Fibroblast of villous mesenchyme (primary cell): ENCODE data around the gene ATP1A2. TPM values are rescaled to one million over a fixed set of nuclear protein-coding genes. Genes with fewer than 3 reads are reported as not detected.
A peak's percentile ranks its signal among the peaks of the same experiment; 100 is the strongest.
"Not testable (repeated sequence)": the region's sequence is repeated elsewhere in the genome, so short reads cannot be mapped to it uniquely, and the experiment has no call there.

Experiments
- DNase-seq: peaks from one replicate; pipeline ENCODE4 v3.0.0-alpha.2; 2010; ENCODE audit warnings: low read depth
- H3K4me3 ChIP-seq: 2 replicates; pipeline ENCODE4 v1.5.1; 2011; ENCODE audit warnings: low read depth, mild to moderate bottlenecking, low read length
- total RNA-seq: library from RNA; depleted of rRNA; stranded (reverse); fragments of >200 nt; gene quantifications from 2 replicates; pipeline ENCODE4 v1.2.3, GENCODE V29; 2012
- TF ChIP-seq, protein P1 (sequence below): IDR thresholded peaks from 2 replicates; pipeline ENCODE4 v1.5.1; 2012; ENCODE audit warnings: low read depth, mild to moderate bottlenecking, low read length; ENCODE audit not compliant: insufficient read depth

The ATP1A2 gene
- total RNA-seq, 1 donor = not detected

DNA sequence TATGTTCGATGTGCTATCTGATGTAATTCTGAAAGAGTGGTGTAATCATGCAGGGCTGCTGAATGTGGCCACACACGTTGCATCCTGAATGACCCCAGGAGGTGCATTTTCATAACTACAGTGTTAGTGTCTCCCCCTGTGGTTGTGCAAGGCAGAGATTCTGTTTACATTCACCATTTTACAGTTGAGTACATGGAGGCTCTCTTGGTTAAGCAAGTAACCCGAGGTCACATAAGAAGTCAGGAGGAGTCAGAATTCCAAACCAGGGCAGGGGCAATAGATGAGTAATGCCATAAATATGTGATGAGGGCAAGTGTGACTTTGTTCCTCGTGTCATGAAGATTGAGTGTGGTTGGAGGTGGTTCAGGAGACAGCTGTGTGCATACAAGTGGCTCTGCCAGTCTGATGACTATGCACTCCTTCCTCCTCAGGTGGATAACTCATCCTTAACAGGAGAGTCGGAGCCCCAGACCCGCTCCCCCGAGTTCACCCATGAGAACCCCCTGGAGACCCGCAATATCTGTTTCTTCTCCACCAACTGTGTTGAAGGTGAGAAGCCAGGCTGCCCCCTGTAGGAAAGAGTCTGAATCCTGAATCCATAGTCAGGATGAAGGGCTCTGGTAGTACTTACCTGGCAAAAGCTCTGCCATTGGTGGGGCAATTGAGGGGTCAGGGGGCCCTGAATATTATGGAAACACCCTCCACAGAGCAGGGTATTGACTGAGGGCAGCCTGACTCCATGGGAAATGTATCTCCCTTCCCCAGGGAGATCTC lies 9.3 kb downstream of the ATP1A2 start:
- peak; percentile 89 for DNase-seq
- TF ChIP-seq, protein P1, sequence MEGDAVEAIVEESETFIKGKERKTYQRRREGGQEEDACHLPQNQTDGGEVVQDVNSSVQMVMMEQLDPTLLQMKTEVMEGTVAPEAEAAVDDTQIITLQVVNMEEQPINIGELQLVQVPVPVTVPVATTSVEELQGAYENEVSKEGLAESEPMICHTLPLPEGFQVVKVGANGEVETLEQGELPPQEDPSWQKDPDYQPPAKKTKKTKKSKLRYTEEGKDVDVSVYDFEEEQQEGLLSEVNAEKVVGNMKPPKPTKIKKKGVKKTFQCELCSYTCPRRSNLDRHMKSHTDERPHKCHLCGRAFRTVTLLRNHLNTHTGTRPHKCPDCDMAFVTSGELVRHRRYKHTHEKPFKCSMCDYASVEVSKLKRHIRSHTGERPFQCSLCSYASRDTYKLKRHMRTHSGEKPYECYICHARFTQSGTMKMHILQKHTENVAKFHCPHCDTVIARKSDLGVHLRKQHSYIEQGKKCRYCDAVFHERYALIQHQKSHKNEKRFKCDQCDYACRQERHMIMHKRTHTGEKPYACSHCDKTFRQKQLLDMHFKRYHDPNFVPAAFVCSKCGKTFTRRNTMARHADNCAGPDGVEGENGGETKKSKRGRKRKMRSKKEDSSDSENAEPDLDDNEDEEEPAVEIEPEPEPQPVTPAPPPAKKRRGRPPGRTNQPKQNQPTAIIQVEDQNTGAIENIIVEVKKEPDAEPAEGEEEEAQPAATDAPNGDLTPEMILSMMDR = peak; percentile 26
- H3K4me3 ChIP-seq = no peak overlapping the region

DNA sequence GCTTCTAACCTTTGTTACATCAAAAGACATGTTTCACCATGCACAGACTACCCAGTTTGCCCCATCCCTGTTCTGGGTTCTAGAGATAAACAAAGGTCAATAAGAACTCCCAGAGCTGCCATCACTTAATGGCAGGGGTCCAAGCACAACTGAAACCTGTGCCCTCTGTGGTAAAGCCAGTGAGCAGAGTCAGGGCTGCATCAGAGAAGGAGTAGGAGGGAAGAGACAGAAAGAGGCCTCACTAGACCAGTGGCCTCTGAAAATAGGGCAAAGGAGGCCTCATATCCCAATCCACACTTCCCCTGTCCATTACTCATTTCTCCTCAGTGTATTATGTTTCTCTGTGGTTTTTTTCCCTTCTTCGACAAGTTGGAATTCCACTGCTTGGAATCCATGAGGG lies 10.2 kb downstream of the ATP1A2 start:
- H3K4me3 ChIP-seq = no peak overlapping the region
- TF ChIP-seq, protein P1 = no peak
- no peak for DNase-seq

DNA sequence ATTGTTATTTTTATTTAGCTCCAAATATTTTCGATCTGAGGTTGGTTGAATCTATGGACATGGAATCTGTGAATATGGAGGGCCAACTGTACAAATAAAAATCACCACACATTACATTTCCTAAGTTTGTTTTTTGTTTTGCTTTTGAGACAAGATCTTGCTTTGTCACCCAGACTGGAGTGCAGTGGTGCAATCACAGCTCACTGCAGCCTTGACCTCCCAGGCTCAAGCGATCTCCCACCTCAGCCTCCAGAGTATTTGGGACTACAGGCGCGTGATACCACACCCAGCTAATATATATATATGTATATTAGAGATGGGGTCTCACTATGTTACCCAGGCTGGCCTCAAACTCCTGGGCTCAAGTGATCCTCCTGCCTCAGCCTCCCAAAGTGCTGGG lies 10.8 kb downstream of the ATP1A2 start:
- DNase-seq, H3K4me3 ChIP-seq: not testable (repeated sequence)

DNA sequence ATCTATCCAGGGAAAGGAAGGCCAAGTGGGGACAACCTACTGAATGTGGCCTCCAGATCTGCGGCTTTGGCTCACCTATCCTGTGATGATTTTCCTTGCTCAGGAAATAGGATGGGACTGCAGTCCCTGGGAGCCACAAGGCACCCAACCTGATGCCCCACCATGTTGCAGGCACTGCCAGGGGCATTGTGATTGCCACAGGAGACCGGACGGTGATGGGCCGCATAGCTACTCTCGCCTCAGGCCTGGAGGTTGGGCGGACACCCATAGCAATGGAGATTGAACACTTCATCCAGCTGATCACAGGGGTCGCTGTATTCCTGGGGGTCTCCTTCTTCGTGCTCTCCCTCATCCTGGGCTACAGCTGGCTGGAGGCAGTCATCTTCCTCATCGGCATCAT lies 11.8 kb downstream of the ATP1A2 start:
- no peak for DNase-seq
- TF ChIP-seq, protein P1 = no peak
- no peak overlapping the region for H3K4me3 ChIP-seq

DNA sequence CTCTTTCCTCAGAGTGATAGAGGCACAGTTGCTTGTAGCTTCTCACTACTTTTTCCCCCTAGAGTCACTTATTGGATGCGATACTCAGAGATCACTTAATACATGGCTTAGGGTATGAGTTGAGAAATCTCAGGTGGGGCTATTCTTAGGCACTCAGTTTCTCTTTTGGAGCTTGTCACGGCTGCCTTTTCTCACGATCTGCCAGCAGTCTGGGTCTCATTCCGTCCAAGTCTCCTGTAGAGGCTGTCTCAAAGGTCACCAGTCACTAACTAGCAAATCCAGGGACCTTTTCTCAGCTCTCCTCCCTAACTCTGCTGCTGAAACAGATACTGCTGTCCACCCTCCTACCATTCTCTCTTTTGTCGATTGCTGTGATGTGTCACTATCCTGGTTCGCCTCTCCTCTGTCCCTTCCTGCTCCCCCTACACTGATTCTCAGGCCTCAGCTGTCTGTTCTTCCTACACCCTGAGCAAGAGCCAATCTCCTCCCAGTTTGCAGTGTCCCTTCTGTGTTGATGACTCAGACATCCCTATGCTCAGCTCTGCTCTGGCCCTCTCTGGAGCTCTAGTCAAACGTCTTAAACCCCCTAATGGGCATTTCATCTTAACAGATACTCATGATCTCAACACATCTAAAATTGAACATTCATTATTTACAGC lies 12.4 kb downstream of the ATP1A2 start:
- peak; percentile 21 for DNase-seq
- no peak overlapping the region for H3K4me3 ChIP-seq
- TF ChIP-seq, protein P1 = no peak

DNA sequence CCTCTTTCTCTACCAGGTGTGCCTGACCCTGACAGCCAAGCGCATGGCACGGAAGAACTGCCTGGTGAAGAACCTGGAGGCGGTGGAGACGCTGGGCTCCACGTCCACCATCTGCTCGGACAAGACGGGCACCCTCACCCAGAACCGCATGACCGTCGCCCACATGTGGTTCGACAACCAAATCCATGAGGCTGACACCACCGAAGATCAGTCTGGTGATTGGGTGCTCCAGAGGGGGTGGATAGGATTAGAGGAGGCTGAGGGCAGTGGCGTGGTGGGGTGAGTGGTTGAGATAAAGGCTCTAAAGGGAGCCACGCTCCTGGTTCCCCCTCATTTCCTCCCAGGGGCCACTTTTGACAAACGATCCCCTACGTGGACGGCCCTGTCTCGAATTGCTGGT lies 13.1 kb downstream of the ATP1A2 start:
- TF ChIP-seq, protein P1 = no peak
- no peak for DNase-seq
- no peak overlapping the region for H3K4me3 ChIP-seq

DNA sequence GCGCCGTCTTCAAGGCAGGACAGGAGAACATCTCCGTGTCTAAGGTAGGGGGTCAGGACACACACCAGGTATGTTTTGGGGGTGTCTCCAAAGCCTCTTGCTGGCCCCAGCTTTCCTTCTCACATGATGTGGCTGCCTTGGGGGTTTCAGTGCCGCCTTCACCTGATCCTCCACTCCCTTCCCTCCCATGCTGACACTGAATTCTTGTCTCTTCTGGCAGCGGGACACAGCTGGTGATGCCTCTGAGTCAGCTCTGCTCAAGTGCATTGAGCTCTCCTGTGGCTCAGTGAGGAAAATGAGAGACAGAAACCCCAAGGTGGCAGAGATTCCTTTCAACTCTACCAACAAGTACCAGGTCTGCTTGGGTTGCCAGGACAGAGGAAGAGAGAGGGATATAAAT lies 13.5 kb downstream of the ATP1A2 start:
- DNase-seq = no peak
- no peak overlapping the region for H3K4me3 ChIP-seq
- TF ChIP-seq, protein P1 = no peak
